T-cell (primary cell): ENCODE results near the gene OGFOD1. TPM values are rescaled to one million over a fixed set of nuclear protein-coding genes. Genes with fewer than 3 reads are reported as not detected.
"Not testable (repeated sequence)": the region's sequence is repeated elsewhere in the genome, so short reads cannot be mapped to it uniquely, and the experiment has no call there.

Source experiments
- ATAC-seq, 4 experiments: fragments of 200-7000 bp in 3 of 4; fragments of 150-1000 bp in 1 of 4; cut with Tn5 transposase; replicated peaks in 1 of 4; 1 replicate in 3 of 4; 2 replicates in 1 of 4; pipeline ENCODE4 v1.10.0; 2021; ENCODE audit warnings: moderate library complexity in 3 of 4, mild to moderate bottlenecking in 2 of 4, moderate number of reproducible peaks in 1 of 4
- CTCF ChIA-PET, 2 donors: fragments of 300-600 bp; sonication (Branson Sonifier 250); formaldehyde crosslinking; loops; one replicate each; lab custom pipeline; 2022; ENCODE audit warnings: antibody characterized with exemption in 2 of 2; lab: Charles Lee
- POLR2A ChIA-PET, 2 donors: fragments of 300-600 bp; sonication (Branson Sonifier 250); formaldehyde crosslinking; loops; one replicate each; lab custom pipeline; 2022; ENCODE audit warnings: antibody characterized with exemption in 2 of 2; lab: Charles Lee
- DNase-seq, 35 experiments: peaks; one replicate each; pipeline versions ENCODE4 v3.0.0 to v3.0.0-alpha.2; 2013 to 2023
- H3K27ac ChIP-seq: one replicate; pipeline ENCODE4 v1.5.1; 2013; ENCODE audit warnings: low read length
- H3K27me3 ChIP-seq, 2 experiments: replicated peaks in 1 of 2; 1 replicate in 1 of 2; 2 replicates in 1 of 2; pipeline versions ENCODE4 v1.6.1 to v1.7.0; 2013; ENCODE audit warnings: low read length in 1 of 2, mixed read lengths in 1 of 2; ENCODE audit not compliant: control insufficient read depth in 2 of 2, insufficient read depth in 2 of 2; ENCODE audit errors: extremely low read depth in 1 of 2
- H3K36me3 ChIP-seq, 2 donors: 1 replicate in 1 of 2; 2 replicates in 1 of 2; pipeline versions ENCODE4 v1.6.1 to v1.7.0; 2013; ENCODE audit warnings: low read length in 1 of 2; ENCODE audit not compliant: control insufficient read depth in 2 of 2, insufficient read depth in 1 of 2; ENCODE audit errors: extremely low read depth in 1 of 2
- H3K4me1 ChIP-seq, 2 experiments: 1 replicate in 1 of 2; 2 replicates in 1 of 2; pipeline versions ENCODE4 v1.6.1 to v1.7.0; 2013; ENCODE audit warnings: low read length in 2 of 2, mixed read lengths in 1 of 2; ENCODE audit not compliant: insufficient read depth in 2 of 2, control insufficient read depth in 1 of 2; ENCODE audit errors: extremely low read depth in 1 of 2
- H3K4me3 ChIP-seq, 2 donors: 1 replicate in 1 of 2; 2 replicates in 1 of 2; pipeline versions ENCODE4 v1.5.1 to v1.7.0; 2013; ENCODE audit warnings: mild to moderate bottlenecking in 2 of 2, low read length in 1 of 2, moderate library complexity in 1 of 2; ENCODE audit not compliant: control insufficient read depth in 1 of 2; ENCODE audit errors: extremely low read depth in 1 of 2
- H3K9me3 ChIP-seq: 2 replicates; pipeline ENCODE4 v1.7.0; 2013
- H3K27ac Mint-ChIP-seq, 2 donors: one replicate each; pipeline ENCODE4 v1.8.0; 2020 to 2021; ENCODE audit warnings: mild to moderate bottlenecking in 2 of 2, mixed read lengths in 2 of 2
- H3K27me3 Mint-ChIP-seq, 2 donors: one replicate each; pipeline ENCODE4 v1.8.0; 2021 to 2022; ENCODE audit warnings: mixed read lengths in 2 of 2
- H3K36me3 Mint-ChIP-seq: one replicate; pipeline ENCODE4 v1.8.0; 2021; ENCODE audit warnings: mixed read lengths
- H3K4me1 Mint-ChIP-seq, 3 donors: one replicate each; pipeline ENCODE4 v1.8.0; 2020 to 2022; ENCODE audit warnings: mixed read lengths in 3 of 3, mild to moderate bottlenecking in 1 of 3
- H3K4me3 Mint-ChIP-seq, 3 donors: one replicate each; pipeline ENCODE4 v1.8.0; 2020 to 2022; ENCODE audit warnings: mild to moderate bottlenecking in 3 of 3, mixed read lengths in 3 of 3, moderate library complexity in 3 of 3
- H3K9me3 Mint-ChIP-seq, 3 donors: one replicate each; pipeline ENCODE4 v1.8.0; 2020 to 2022; ENCODE audit warnings: mixed read lengths in 3 of 3
- WGBS: methylation state at CpG from one replicate; pipeline ENCODE4 v1.1.5; 2013; ENCODE audit warnings: missing lambda C conversion rate; ENCODE audit not compliant: insufficient coverage; 5-methylcytosine and 5-hydroxymethylcytosine counted together
- total RNA-seq, 35 experiments: library from RNA in 6 of 35; stranded (reverse) in 6 of 35; fragments of 120-200 nt in 1 of 35; gene quantifications; one replicate each; pipeline versions ENCODE4 v1.2.1 to v1.2.4 and lab custom pipeline; 2013 to 2026

The OGFOD1 gene
- total RNA-seq, 5 donors from 2014 or later (not counting 1 experiment from before 2014, with no cell fraction given) = 18.1 to 49.9 (median 47.5) TPM

- ChIA-PET CTCF (no interaction called here), POLR2A (no interaction called here)
- ATAC-seq (no peak), DNase-seq (no peak)
- Mint-ChIP-seq H3K27me3 (no peaks in the 10 kb centered on the region), H3K36me3 (peaks cover 42% of the 10 kb centered on the region), H3K27ac (peak overlapping the region in 1 of 2 donors; percentile 12), H3K4me1 (peaks cover 4 to 8% (median 6%) of the 10 kb centered on the region in 3 donors), H3K9me3 (no peaks in the 10 kb centered on the region), H3K4me3 (no peak overlapping the region)
- H3K4me1 ChIP-seq = no peaks in the 10 kb centered on the region
- no peak overlapping the region for H3K4me3 ChIP-seq
- peaks cover 9 to 72% of the 10 kb centered on the region in 2 donors for H3K36me3 ChIP-seq
- WGBS = 85% methylated on average over 4 of the region's 7 CpGs
- H3K9me3 ChIP-seq = no peaks in the 10 kb centered on the region
- H3K27ac ChIP-seq = no peak overlapping the region
- no peaks in the 10 kb centered on the region for H3K27me3 ChIP-seq
Observed at GRCh38 chr16:56480776-56481467, 29.6 kb downstream of the OGFOD1 start.

GRCh38 chr16:56481468-56482122 lies 30.2 kb downstream of the OGFOD1 start:
- Mint-ChIP-seq H3K4me1 (peaks cover 4 to 8% (median 6%) of the 10 kb centered on the region in 3 donors), H3K36me3 (peaks cover 44% of the 10 kb centered on the region), H3K9me3 (no peaks in the 10 kb centered on the region), H3K4me3 (no peak overlapping the region), H3K27me3 (no peaks in the 10 kb centered on the region), H3K27ac (no peak overlapping the region)
- no peak for ATAC-seq
- ChIA-PET POLR2A (no interaction called here), CTCF (interaction anchor here in 1 of 2 donors (0.6 kb wide), 1 partner anchor 599 kb away, joined by 8 read pairs; no protein-coding TSS in a partner anchor)
- H3K4me3 ChIP-seq = no peak overlapping the region
- no peak for DNase-seq
- peaks cover 9 to 65% of the 10 kb centered on the region in 2 donors for H3K36me3 ChIP-seq
- no peaks in the 10 kb centered on the region for H3K4me1 ChIP-seq
- no peak overlapping the region for H3K27ac ChIP-seq
- H3K9me3 ChIP-seq = no peaks in the 10 kb centered on the region
- no peaks in the 10 kb centered on the region for H3K27me3 ChIP-seq
- WGBS = no CpG with 5 or more reads among the region's 2 CpGs

GRCh38 chr16:56482683-56483236 lies 31.4 kb downstream of the OGFOD1 start:
- Mint-ChIP-seq H3K36me3 (peaks cover 35% of the 10 kb centered on the region), H3K4me3 (no peak overlapping the region), H3K4me1 (peaks cover 0 to 6% (median 3%) of the 10 kb centered on the region in 3 donors), H3K27me3 (no peaks in the 10 kb centered on the region), H3K27ac (no peak overlapping the region), H3K9me3 (no peaks in the 10 kb centered on the region)
- peaks cover 9 to 56% of the 10 kb centered on the region in 2 donors for H3K36me3 ChIP-seq
- H3K9me3 ChIP-seq = no peaks in the 10 kb centered on the region
- CTCF ChIA-PET = no interaction called here
- H3K4me3 ChIP-seq = no peak overlapping the region
- no peak overlapping the region for H3K27ac ChIP-seq
- DNase-seq (no peak), ATAC-seq (no peak)
- H3K27me3 ChIP-seq = no peaks in the 10 kb centered on the region
- POLR2A ChIA-PET = no interaction called here
- 88% methylated on average over 3 of the region's 5 CpGs for WGBS
- H3K4me1 ChIP-seq = no peaks in the 10 kb centered on the region

- no peaks in the 10 kb centered on the region for H3K9me3 Mint-ChIP-seq
- H3K4me3 Mint-ChIP-seq = no peak overlapping the region
- no peaks in the 10 kb centered on the region for H3K9me3 ChIP-seq
- no peaks in the 10 kb centered on the region for H3K4me1 ChIP-seq
- no peaks in the 10 kb centered on the region for H3K27me3 ChIP-seq
- peaks cover 9 to 53% of the 10 kb centered on the region in 2 donors for H3K36me3 ChIP-seq
- no peak for DNase-seq
- ChIA-PET CTCF (no interaction called here), POLR2A (no interaction called here)
- peaks cover 35% of the 10 kb centered on the region for H3K36me3 Mint-ChIP-seq
- no peak overlapping the region for H3K4me3 ChIP-seq
- no peak overlapping the region for H3K27ac ChIP-seq
- no peak overlapping the region for H3K27ac Mint-ChIP-seq
- peaks cover 0 to 6% (median 3%) of the 10 kb centered on the region in 3 donors for H3K4me1 Mint-ChIP-seq
- no peak for ATAC-seq
- no peaks in the 10 kb centered on the region for H3K27me3 Mint-ChIP-seq
Observed at GRCh38 chr16:56483394-56483793, 32.0 kb downstream of the OGFOD1 start.

GRCh38 chr16:56488035-56488434 lies 36.7 kb downstream of the OGFOD1 start:
- WGBS = no CpG with 5 or more reads among the region's 5 CpGs
- no peaks in the 10 kb centered on the region for H3K9me3 Mint-ChIP-seq
- H3K4me1 ChIP-seq = no peaks in the 10 kb centered on the region
- no peaks in the 10 kb centered on the region for H3K4me1 Mint-ChIP-seq
- ChIA-PET POLR2A (no interaction called here), CTCF (no interaction called here)
- no peak overlapping the region for H3K4me3 ChIP-seq
- no peak overlapping the region for H3K27ac ChIP-seq
- no peak overlapping the region for H3K4me3 Mint-ChIP-seq
- no peaks in the 10 kb centered on the region for H3K27me3 ChIP-seq
- ATAC-seq (no peak), DNase-seq (no peak)
- no peak overlapping the region for H3K27ac Mint-ChIP-seq
- H3K36me3 ChIP-seq = peaks cover 3 to 26% of the 10 kb centered on the region in 2 donors
- no peaks in the 10 kb centered on the region for H3K27me3 Mint-ChIP-seq
- H3K36me3 Mint-ChIP-seq = peaks cover 37% of the 10 kb centered on the region
- H3K9me3 ChIP-seq = no peaks in the 10 kb centered on the region

- H3K9me3 Mint-ChIP-seq, POLR2A ChIA-PET, H3K27ac Mint-ChIP-seq, H3K27ac ChIP-seq, H3K4me1 ChIP-seq, ATAC-seq, H3K27me3 Mint-ChIP-seq, H3K27me3 ChIP-seq, H3K9me3 ChIP-seq, H3K4me1 Mint-ChIP-seq, DNase-seq, H3K4me3 ChIP-seq, H3K4me3 Mint-ChIP-seq: not testable (repeated sequence)
- peaks cover 38% of the 10 kb centered on the region for H3K36me3 Mint-ChIP-seq
- CTCF ChIA-PET = interaction anchor here in 1 of 2 donors (0.6 kb wide), 1 partner anchor 103 kb away, joined by 3 read pairs; no protein-coding TSS in a partner anchor
- peaks cover 3 to 22% of the 10 kb centered on the region in 2 donors for H3K36me3 ChIP-seq
- no CpG with 5 or more reads among the region's 1 CpG for WGBS
Observed at GRCh38 chr16:56488868-56489267, 37.5 kb downstream of the OGFOD1 start.
